GM23338 (cell line): ENCODE data around the gene FARSB. TPM values are rescaled to one million over a fixed set of nuclear protein-coding genes. Genes with fewer than 3 reads are reported as not detected.

ENCODE experiments used
- ATAC-seq: fragments of 200-7000 bp; cut with Tn5 transposase; 3 replicates; pipeline ENCODE4 v1.9.1; 2020
- DNase-seq: peaks from one replicate; pipeline ENCODE4 v3.0.0-alpha.2; 2015; ENCODE audit warnings: low spot score
- H2AFZ ChIP-seq: fragments of 200-600 bp; sonication (generic); 2 replicates; pipeline ENCODE4 v1.8.0; 2016; ENCODE audit warnings: antibody characterized with exemption, mild to moderate bottlenecking, moderate library complexity
- H3F3A ChIP-seq: fragments of 200-600 bp; sonication (generic); replicated peaks from 2 replicates; pipeline ENCODE4 v1.8.0; 2017; ENCODE audit warnings: antibody characterized with exemption, mixed run types, low read depth
- H3K27ac ChIP-seq: fragments of 200-600 bp; sonication (generic); 2 replicates; pipeline ENCODE4 v1.6.1; 2016; ENCODE audit warnings: low read depth
- H3K27me3 ChIP-seq: fragments of 200-600 bp; sonication (generic); 2 replicates; pipeline ENCODE4 v1.8.0; 2016; ENCODE audit warnings: mild to moderate bottlenecking, mixed run types, moderate library complexity; ENCODE audit not compliant: insufficient read depth
- H3K36me3 ChIP-seq: fragments of 200-600 bp; sonication (generic); 2 replicates; pipeline ENCODE4 v1.8.0; 2016; ENCODE audit warnings: mild to moderate bottlenecking; ENCODE audit not compliant: insufficient read depth
- H3K4me1 ChIP-seq: fragments of 200-600 bp; sonication (generic); 2 replicates; pipeline ENCODE4 v1.8.0; 2016; ENCODE audit warnings: mild to moderate bottlenecking, moderate library complexity; ENCODE audit not compliant: insufficient read depth
- H3K4me2 ChIP-seq: fragments of 200-600 bp; sonication (generic); 2 replicates; pipeline ENCODE4 v1.7.1; 2017; ENCODE audit warnings: mixed run types
- H3K4me3 ChIP-seq: fragments of 200-600 bp; sonication (generic); 2 replicates; pipeline ENCODE4 v1.6.1; 2016; ENCODE audit warnings: mixed run types
- H3K79me2 ChIP-seq: fragments of 200-600 bp; sonication (generic); replicated peaks from 2 replicates; pipeline ENCODE4 v1.8.0; 2017; ENCODE audit warnings: mild to moderate bottlenecking; ENCODE audit not compliant: insufficient read depth
- H3K9me2 ChIP-seq: fragments of 200-600 bp; sonication (generic); 2 replicates; pipeline ENCODE4 v1.8.0; 2017; ENCODE audit not compliant: insufficient read depth
- H4K20me1 ChIP-seq: fragments of 200-600 bp; sonication (generic); replicated peaks from 2 replicates; pipeline ENCODE4 v1.8.0; 2017; ENCODE audit warnings: mild to moderate bottlenecking; ENCODE audit not compliant: insufficient read depth
- H3K27ac Mint-ChIP-seq: 2 replicates; pipeline ENCODE4 v1.8.0; 2020; ENCODE audit warnings: inconsistent platforms, mild to moderate bottlenecking, moderate library complexity, mixed read lengths
- H3K27me3 Mint-ChIP-seq: 3 replicates; pipeline ENCODE4 v1.8.0; 2022; ENCODE audit warnings: low read depth, mild to moderate bottlenecking, moderate library complexity, mixed read lengths, inconsistent platforms; ENCODE audit not compliant: insufficient read depth, poor library complexity
- H3K36me3 Mint-ChIP-seq: 3 replicates; pipeline ENCODE4 v1.8.0; 2021; ENCODE audit warnings: low read depth, mild to moderate bottlenecking, inconsistent platforms, moderate library complexity, mixed read lengths
- H3K4me1 Mint-ChIP-seq: 3 replicates; pipeline ENCODE4 v1.8.0; 2020; ENCODE audit warnings: mild to moderate bottlenecking, inconsistent platforms, mixed read lengths
- H3K4me3 Mint-ChIP-seq: 3 replicates; pipeline ENCODE4 v1.8.0; 2021; ENCODE audit warnings: moderate library complexity, mild to moderate bottlenecking, inconsistent platforms, mixed read lengths
- H3K9me3 Mint-ChIP-seq: 3 replicates; pipeline ENCODE4 v1.8.0; 2020; ENCODE audit warnings: moderate library complexity, mild to moderate bottlenecking, inconsistent platforms, mixed read lengths
- CREB1 ChIP-seq: fragments of 250-450 bp; sonication (Bioruptor Pico); IDR thresholded peaks from 2 replicates; pipeline ENCODE4 v1.5.0; 2020; ENCODE audit warnings: low read depth, mild to moderate bottlenecking, moderate library complexity
- EZH2 ChIP-seq: fragments of 200-600 bp; sonication (generic); IDR thresholded peaks from one replicate; pipeline ENCODE4 v1.8.0; 2017; ENCODE audit warnings: antibody characterized with exemption, mild to moderate bottlenecking, low read depth; ENCODE audit not compliant: unreplicated experiment
- EZH2phosphoT487 ChIP-seq: fragments of 200-600 bp; sonication (generic); IDR thresholded peaks from one replicate; pipeline ENCODE4 v1.8.1; 2018; ENCODE audit warnings: antibody characterized with exemption; ENCODE audit not compliant: unreplicated experiment
- JUNB ChIP-seq: IDR thresholded peaks from one replicate; pipeline ENCODE4 v1.6.1; 2016; ENCODE audit warnings: antibody characterized with exemption; ENCODE audit not compliant: unreplicated experiment
- NANOG ChIP-seq: IDR thresholded peaks from 2 replicates; pipeline ENCODE4 v1.6.1; 2016; ENCODE audit warnings: antibody characterized with exemption, borderline replicate concordance
- POLR2AphosphoS5 ChIP-seq: IDR thresholded peaks from 2 replicates; pipeline ENCODE4 v1.6.1; 2016; ENCODE audit warnings: antibody characterized with exemption, low read depth
- STAT1 ChIP-seq: IDR thresholded peaks from one replicate; pipeline ENCODE4 v1.6.1; 2016; ENCODE audit warnings: antibody characterized with exemption; ENCODE audit not compliant: unreplicated experiment
- ZNF114 ChIP-seq: fragments of 250-450 bp; sonication (Bioruptor Pico); IDR thresholded peaks from 2 replicates; pipeline ENCODE4 v1.5.0; 2020; ENCODE audit warnings: mild to moderate bottlenecking, moderate library complexity
- ZNF331 ChIP-seq: fragments of 250-450 bp; sonication (Bioruptor Pico); IDR thresholded peaks from 2 replicates; pipeline ENCODE4 v1.5.0; 2020; ENCODE audit warnings: low read depth, mild to moderate bottlenecking, moderate library complexity
- polyA plus RNA-seq: library from polyadenylated mRNA; unstranded; fragments of >200 nt; fragmentation: Nextera tagmentation; extraction: Ambion mirVana; gene quantifications from 2 replicates; pipeline ENCODE4 v1.2.1, GENCODE V29; 2016
- total RNA-seq: library from RNA; depleted of rRNA; stranded (reverse); fragments of >200 nt; shearing (Covaris generic); gene quantifications from 2 replicates; pipeline ENCODE4 v1.2.3, GENCODE V29; 2014
- TF ChIP-seq, protein P1 (sequence below), 2 experiments: fragments of 200-600 bp in 1 of 2; sonication (generic) in 1 of 2; conservative IDR thresholded peaks; 2 replicates each; pipeline versions ENCODE4 v1.5.1 to v1.6.1; 2016 to 2017; ENCODE audit warnings: antibody characterized with exemption in 2 of 2, low read depth in 2 of 2, mild to moderate bottlenecking in 2 of 2, moderate library complexity in 1 of 2
- TF ChIP-seq, protein P2 (sequence below): IDR thresholded peaks from 2 replicates; pipeline ENCODE4 v1.6.1; 2016; ENCODE audit warnings: antibody characterized with exemption
- TF ChIP-seq, protein P3 (sequence below): fragments of 250-450 bp; sonication (Bioruptor Pico); IDR thresholded peaks from 2 replicates; pipeline ENCODE4 v1.5.0; 2020; ENCODE audit warnings: mild to moderate bottlenecking, moderate library complexity

FARSB gene
- total and polyA plus RNA-seq, 2 experiments from 2014 or later = 32.5 to 40.0 TPM

DNA sequence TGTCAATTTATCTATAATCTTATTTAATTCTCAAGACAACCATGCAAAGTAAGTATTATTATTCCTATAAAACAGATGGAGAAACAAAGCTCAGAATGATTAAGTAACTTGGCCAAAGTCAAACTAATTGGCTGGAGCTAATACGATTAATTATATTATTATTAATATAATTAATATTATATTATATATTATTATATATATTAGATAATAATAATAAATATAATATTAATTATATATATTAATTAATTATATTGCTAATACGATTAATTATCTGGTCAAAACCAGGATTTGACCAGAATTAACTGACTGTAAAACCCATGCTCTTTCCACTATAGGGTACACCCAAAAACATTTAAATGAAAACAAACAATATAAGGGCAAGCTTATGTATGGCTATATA lies 52.4 kb downstream of the FARSB start:
- no peaks in the 10 kb centered on the region for H3K9me2 ChIP-seq
- no peak overlapping the region for H3K27ac ChIP-seq
- H3K4me1 ChIP-seq = no peaks in the 10 kb centered on the region
- H3K4me2 ChIP-seq = no peak overlapping the region
- no peak for DNase-seq
- no peaks in the 10 kb centered on the region for H3F3A ChIP-seq
- Mint-ChIP-seq H3K27ac (no peak overlapping the region), H3K27me3 (no peaks in the 10 kb centered on the region), H3K4me3 (no peak overlapping the region), H3K36me3 (peaks cover 9% of the 10 kb centered on the region; the same call in 2 of the 3 replicates), H3K4me1 (no peaks in the 10 kb centered on the region), H3K9me3 (no peaks in the 10 kb centered on the region)
- H3K79me2 ChIP-seq = 0 out of 2 replicates have a peak, but pooled peaks cover 5% of the 10 kb centered on the region
- no peak overlapping the region for H3K4me3 ChIP-seq
- H2AFZ ChIP-seq = no peak overlapping the region
- TF ChIP-seq EZH2phosphoT487 = no peak
- no peak for ATAC-seq
- peaks cover 3% of the 10 kb centered on the region for H3K36me3 ChIP-seq
- no peaks in the 10 kb centered on the region for H4K20me1 ChIP-seq
- no peaks in the 10 kb centered on the region for H3K27me3 ChIP-seq

DNA sequence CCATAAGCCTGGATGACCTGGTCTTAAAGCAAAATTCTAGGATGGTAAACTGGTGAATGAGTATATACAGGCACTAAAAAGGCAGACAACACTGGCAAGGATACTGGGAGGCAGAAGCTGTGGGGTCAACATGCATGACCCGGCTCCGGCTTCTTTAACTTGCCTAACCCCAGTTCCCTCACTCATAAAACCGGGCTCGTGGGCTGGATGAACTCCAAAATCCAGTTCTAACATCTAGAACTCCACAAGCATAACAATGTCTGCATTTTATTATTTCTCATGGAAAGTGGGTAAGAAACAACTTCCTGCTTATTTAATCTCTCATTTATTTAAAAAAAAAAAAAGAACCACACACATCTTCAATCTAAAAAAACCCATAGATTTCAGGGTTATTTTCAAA lies 57.3 kb downstream of the FARSB start:
- Histone ChIP-seq H3K4me2 (no peak overlapping the region), H3F3A (no peaks in the 10 kb centered on the region), H3K79me2 (0 out of 2 replicates have a peak, but pooled peaks cover 5% of the 10 kb centered on the region), H3K27me3 (no peaks in the 10 kb centered on the region), H3K36me3 (peaks cover 3% of the 10 kb centered on the region; the same call in 1 of the 2 replicates), H3K4me1 (no peaks in the 10 kb centered on the region), H4K20me1 (no peaks in the 10 kb centered on the region; the same call in 1 of the 2 replicates), H3K27ac (no peak overlapping the region), H3K4me3 (no peak overlapping the region), H3K9me2 (no peaks in the 10 kb centered on the region), H2AFZ (no peak overlapping the region)
- Mint-ChIP-seq H3K27ac (no peak overlapping the region), H3K36me3 (peaks cover 35% of the 10 kb centered on the region), H3K4me3 (no peak overlapping the region), H3K9me3 (no peaks in the 10 kb centered on the region), H3K27me3 (no peaks in the 10 kb centered on the region), H3K4me1 (no peaks in the 10 kb centered on the region)
- ATAC-seq (no peak), DNase-seq (no peak)
- TF ChIP-seq NANOG = no peak
- TF ChIP-seq, protein P1, sequence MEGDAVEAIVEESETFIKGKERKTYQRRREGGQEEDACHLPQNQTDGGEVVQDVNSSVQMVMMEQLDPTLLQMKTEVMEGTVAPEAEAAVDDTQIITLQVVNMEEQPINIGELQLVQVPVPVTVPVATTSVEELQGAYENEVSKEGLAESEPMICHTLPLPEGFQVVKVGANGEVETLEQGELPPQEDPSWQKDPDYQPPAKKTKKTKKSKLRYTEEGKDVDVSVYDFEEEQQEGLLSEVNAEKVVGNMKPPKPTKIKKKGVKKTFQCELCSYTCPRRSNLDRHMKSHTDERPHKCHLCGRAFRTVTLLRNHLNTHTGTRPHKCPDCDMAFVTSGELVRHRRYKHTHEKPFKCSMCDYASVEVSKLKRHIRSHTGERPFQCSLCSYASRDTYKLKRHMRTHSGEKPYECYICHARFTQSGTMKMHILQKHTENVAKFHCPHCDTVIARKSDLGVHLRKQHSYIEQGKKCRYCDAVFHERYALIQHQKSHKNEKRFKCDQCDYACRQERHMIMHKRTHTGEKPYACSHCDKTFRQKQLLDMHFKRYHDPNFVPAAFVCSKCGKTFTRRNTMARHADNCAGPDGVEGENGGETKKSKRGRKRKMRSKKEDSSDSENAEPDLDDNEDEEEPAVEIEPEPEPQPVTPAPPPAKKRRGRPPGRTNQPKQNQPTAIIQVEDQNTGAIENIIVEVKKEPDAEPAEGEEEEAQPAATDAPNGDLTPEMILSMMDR (conservative IDR thresholded peaks at IDR 0.05; ENCODE audit: low read depth in 2 of 2) = no peak
- no peak for TF ChIP-seq JUNB
- TF ChIP-seq STAT1 = no peak
- TF ChIP-seq CREB1 (CRISPR knock-in tag) = no peak
- TF ChIP-seq ZNF331 (CRISPR knock-in tag) = no peak
- TF ChIP-seq, protein P2, sequence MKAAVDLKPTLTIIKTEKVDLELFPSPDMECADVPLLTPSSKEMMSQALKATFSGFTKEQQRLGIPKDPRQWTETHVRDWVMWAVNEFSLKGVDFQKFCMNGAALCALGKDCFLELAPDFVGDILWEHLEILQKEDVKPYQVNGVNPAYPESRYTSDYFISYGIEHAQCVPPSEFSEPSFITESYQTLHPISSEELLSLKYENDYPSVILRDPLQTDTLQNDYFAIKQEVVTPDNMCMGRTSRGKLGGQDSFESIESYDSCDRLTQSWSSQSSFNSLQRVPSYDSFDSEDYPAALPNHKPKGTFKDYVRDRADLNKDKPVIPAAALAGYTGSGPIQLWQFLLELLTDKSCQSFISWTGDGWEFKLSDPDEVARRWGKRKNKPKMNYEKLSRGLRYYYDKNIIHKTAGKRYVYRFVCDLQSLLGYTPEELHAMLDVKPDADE = no peak
- TF ChIP-seq, protein P3, sequence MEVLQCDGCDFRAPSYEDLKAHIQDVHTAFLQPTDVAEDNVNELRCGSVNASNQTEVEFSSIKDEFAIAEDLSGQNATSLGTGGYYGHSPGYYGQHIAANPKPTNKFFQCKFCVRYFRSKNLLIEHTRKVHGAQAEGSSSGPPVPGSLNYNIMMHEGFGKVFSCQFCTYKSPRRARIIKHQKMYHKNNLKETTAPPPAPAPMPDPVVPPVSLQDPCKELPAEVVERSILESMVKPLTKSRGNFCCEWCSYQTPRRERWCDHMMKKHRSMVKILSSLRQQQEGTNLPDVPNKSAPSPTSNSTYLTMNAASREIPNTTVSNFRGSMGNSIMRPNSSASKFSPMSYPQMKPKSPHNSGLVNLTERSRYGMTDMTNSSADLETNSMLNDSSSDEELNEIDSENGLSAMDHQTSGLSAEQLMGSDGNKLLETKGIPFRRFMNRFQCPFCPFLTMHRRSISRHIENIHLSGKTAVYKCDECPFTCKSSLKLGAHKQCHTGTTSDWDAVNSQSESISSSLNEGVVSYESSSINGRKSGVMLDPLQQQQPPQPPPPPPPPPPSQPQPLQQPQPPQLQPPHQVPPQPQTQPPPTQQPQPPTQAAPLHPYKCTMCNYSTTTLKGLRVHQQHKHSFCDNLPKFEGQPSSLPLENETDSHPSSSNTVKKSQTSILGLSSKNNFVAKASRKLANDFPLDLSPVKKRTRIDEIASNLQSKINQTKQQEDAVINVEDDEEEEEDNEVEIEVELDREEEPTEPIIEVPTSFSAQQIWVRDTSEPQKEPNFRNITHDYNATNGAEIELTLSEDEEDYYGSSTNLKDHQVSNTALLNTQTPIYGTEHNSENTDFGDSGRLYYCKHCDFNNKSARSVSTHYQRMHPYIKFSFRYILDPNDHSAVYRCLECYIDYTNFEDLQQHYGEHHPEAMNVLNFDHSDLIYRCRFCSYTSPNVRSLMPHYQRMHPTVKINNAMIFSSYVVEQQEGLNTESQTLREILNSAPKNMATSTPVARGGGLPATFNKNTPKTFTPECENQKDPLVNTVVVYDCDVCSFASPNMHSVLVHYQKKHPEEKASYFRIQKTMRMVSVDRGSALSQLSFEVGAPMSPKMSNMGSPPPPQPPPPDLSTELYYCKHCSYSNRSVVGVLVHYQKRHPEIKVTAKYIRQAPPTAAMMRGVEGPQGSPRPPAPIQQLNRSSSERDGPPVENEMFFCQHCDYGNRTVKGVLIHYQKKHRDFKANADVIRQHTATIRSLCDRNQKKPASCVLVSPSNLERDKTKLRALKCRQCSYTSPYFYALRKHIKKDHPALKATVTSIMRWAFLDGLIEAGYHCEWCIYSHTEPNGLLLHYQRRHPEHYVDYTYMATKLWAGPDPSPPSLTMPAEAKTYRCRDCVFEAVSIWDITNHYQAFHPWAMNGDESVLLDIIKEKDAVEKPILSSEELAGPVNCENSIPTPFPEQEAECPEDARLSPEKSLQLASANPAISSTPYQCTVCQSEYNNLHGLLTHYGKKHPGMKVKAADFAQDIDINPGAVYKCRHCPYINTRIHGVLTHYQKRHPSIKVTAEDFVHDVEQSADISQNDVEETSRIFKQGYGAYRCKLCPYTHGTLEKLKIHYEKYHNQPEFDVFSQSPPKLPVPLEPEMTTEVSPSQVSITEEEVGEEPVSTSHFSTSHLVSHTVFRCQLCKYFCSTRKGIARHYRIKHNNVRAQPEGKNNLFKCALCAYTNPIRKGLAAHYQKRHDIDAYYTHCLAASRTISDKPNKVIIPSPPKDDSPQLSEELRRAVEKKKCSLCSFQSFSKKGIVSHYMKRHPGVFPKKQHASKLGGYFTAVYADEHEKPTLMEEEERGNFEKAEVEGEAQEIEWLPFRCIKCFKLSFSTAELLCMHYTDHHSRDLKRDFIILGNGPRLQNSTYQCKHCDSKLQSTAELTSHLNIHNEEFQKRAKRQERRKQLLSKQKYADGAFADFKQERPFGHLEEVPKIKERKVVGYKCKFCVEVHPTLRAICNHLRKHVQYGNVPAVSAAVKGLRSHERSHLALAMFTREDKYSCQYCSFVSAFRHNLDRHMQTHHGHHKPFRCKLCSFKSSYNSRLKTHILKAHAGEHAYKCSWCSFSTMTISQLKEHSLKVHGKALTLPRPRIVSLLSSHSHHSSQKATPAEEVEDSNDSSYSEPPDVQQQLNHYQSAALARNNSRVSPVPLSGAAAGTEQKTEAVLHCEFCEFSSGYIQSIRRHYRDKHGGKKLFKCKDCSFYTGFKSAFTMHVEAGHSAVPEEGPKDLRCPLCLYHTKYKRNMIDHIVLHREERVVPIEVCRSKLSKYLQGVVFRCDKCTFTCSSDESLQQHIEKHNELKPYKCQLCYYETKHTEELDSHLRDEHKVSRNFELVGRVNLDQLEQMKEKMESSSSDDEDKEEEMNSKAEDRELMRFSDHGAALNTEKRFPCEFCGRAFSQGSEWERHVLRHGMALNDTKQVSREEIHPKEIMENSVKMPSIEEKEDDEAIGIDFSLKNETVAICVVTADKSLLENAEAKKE (CRISPR knock-in tag) = no peak
- no peak for TF ChIP-seq POLR2AphosphoS5
- no peak for TF ChIP-seq EZH2phosphoT487
- no peak for TF ChIP-seq ZNF114 (CRISPR knock-in tag)
- TF ChIP-seq EZH2 = no peak
